ENCODE measurements around the gene PLXDC2. TPM values are rescaled to one million over a fixed set of nuclear protein-coding genes. Genes with fewer than 3 reads are reported as not detected.

Gene PLXDC2
- total RNA-seq, 1 donor from 2014 or later = not detected

DNA sequence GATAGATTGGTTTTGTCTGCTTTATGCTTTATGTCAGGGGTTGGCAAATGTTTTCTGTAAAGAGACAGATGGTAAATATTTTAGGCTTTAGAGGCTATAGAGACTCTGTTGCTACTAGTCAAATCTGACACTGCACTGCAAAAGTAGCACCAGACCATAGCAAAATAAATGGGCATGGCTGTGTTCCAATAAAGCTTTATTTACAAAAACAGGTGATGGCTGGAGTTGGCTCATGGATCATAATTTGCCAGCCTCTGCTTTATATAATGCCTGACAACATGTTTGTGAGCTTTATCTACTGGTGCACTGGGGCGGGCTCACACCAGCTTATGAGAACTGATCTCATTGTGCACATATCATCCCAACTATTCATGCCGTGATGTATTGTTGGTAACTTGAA, 120.1 kb downstream of the PLXDC2 start:
- Mint-ChIP-seq H3K4me3 (no peak overlapping the region), H3K36me3 (ENCODE audit: low read depth) (no peaks in the 10 kb centered on the region), H3K27ac (no peak overlapping the region), H3K27me3 (no peaks in the 10 kb centered on the region), H3K4me1 (no peaks in the 10 kb centered on the region), H3K9me3 (peaks cover 15% of the 10 kb centered on the region)
- DNase-seq = no peak
- intact Hi-C loops (cut with micrococcal nuclease) = no loop called here

- intact Hi-C loops (cut with micrococcal nuclease) = no loop called here
- H3K9me3 Mint-ChIP-seq = peaks cover 10% of the 10 kb centered on the region
These were observed 121.8 kb downstream of the PLXDC2 start for GRCh38 chr10:19937989-19938388.

GRCh38 chr10:19941206-19941880, 125.1 kb downstream of the PLXDC2 start:
- no peak overlapping the region for H3K4me3 Mint-ChIP-seq
- intact Hi-C loops (cut with micrococcal nuclease) = no loop called here
- H3K9me3 Mint-ChIP-seq = peaks cover 10% of the 10 kb centered on the region
- no peak overlapping the region for H3K27ac Mint-ChIP-seq
- H3K4me1 Mint-ChIP-seq = no peaks in the 10 kb centered on the region
- no peaks in the 10 kb centered on the region for H3K27me3 Mint-ChIP-seq
- H3K36me3 Mint-ChIP-seq (ENCODE audit: low read depth) = no peaks in the 10 kb centered on the region
- DNase-seq = no peak

More at GRCh38 chr10:19937989-19938388, 121.8 kb downstream of the PLXDC2 start:
- Mint-ChIP-seq H3K36me3 (ENCODE audit: low read depth) (no peaks in the 10 kb centered on the region), H3K27me3 (no peaks in the 10 kb centered on the region), H3K4me3 (no peak overlapping the region), H3K4me1 (no peaks in the 10 kb centered on the region), H3K27ac (no peak overlapping the region)
- DNase-seq = no peak

DNA sequence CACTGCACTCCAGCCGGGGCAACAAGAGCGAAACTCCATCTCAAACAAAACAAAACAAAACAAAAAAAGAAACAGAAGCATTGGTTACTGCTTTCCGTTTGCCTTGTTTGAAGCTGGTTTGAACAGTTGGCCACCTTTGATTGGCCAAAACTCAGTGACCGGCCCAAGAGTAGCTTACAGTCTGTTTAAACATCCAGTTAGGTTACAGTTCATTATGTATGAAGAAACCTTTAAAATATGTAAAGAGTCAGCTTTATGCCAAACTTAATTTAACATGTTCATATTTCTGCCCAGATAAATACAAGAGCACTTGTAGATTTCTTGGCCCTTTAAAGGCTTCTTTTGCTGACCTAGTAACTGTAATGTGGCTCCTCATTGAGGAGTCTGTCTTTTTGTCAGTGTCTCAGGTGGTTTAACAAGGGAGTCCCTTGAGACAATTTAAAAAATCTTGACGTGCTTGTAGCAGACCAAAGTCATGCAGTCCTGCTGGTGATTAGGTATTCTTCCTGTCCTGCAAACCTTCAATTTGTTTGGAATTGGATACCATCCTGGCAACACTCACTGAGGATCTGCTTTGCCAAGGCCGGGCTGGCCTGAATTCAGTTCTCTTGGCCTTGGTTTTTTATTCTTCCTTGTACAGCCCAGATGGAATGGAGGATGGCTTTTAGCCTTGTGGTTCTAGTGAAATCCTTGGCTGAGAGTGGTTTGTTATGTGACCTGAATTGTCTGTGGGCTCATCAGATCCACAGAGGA, 128.9 kb downstream of the PLXDC2 start:
- H3K4me3 Mint-ChIP-seq = no peak overlapping the region
- H3K4me1 Mint-ChIP-seq = no peaks in the 10 kb centered on the region
- no peaks in the 10 kb centered on the region for H3K27me3 Mint-ChIP-seq
- no peaks in the 10 kb centered on the region for H3K36me3 Mint-ChIP-seq (ENCODE audit: low read depth)
- no peak for DNase-seq
- intact Hi-C loops (cut with micrococcal nuclease) = no loop called here
- peaks cover 3% of the 10 kb centered on the region for H3K9me3 Mint-ChIP-seq
- no peak overlapping the region for H3K27ac Mint-ChIP-seq

GRCh38 chr10:19946245-19946644, 130.0 kb downstream of the PLXDC2 start:
- no peak overlapping the region for H3K27ac Mint-ChIP-seq
- intact Hi-C loops (cut with micrococcal nuclease) = no loop called here
- H3K4me3 Mint-ChIP-seq = no peak overlapping the region
- H3K36me3 Mint-ChIP-seq (ENCODE audit: low read depth) = no peaks in the 10 kb centered on the region
- H3K4me1 Mint-ChIP-seq = no peaks in the 10 kb centered on the region
- no peaks in the 10 kb centered on the region for H3K27me3 Mint-ChIP-seq
- H3K9me3 Mint-ChIP-seq = peaks cover 3% of the 10 kb centered on the region
- DNase-seq = no peak

GRCh38 chr10:19946791-19947190, 130.6 kb downstream of the PLXDC2 start:
- no peak overlapping the region for H3K4me3 Mint-ChIP-seq
- H3K9me3 Mint-ChIP-seq = peaks cover 3% of the 10 kb centered on the region
- no peaks in the 10 kb centered on the region for H3K27me3 Mint-ChIP-seq
- H3K4me1 Mint-ChIP-seq = no peaks in the 10 kb centered on the region
- no peak for DNase-seq
- intact Hi-C loops (cut with micrococcal nuclease) = no loop called here
- no peak overlapping the region for H3K27ac Mint-ChIP-seq
- H3K36me3 Mint-ChIP-seq (ENCODE audit: low read depth) = no peaks in the 10 kb centered on the region

- H3K4me3 Mint-ChIP-seq = no peak overlapping the region
- H3K9me3 Mint-ChIP-seq = peaks cover 3% of the 10 kb centered on the region
These were observed 131.0 kb downstream of the PLXDC2 start for GRCh38 chr10:19947215-19947614.

GRCh38 chr10:19947656-19948055, 131.4 kb downstream of the PLXDC2 start:
- no peak for DNase-seq
- no peak overlapping the region for H3K27ac Mint-ChIP-seq
- peaks cover 3% of the 10 kb centered on the region for H3K9me3 Mint-ChIP-seq
- intact Hi-C loops (cut with micrococcal nuclease) = no loop called here
- no peaks in the 10 kb centered on the region for H3K36me3 Mint-ChIP-seq (ENCODE audit: low read depth)
- H3K4me1 Mint-ChIP-seq = no peaks in the 10 kb centered on the region
- no peaks in the 10 kb centered on the region for H3K27me3 Mint-ChIP-seq
- H3K4me3 Mint-ChIP-seq = no peak overlapping the region

More at GRCh38 chr10:19947215-19947614, 131.0 kb downstream of the PLXDC2 start:
- intact Hi-C loops (cut with micrococcal nuclease) = no loop called here
- H3K27me3 Mint-ChIP-seq = no peaks in the 10 kb centered on the region
- no peaks in the 10 kb centered on the region for H3K36me3 Mint-ChIP-seq (ENCODE audit: low read depth)
- no peak for DNase-seq
- no peak overlapping the region for H3K27ac Mint-ChIP-seq
- no peaks in the 10 kb centered on the region for H3K4me1 Mint-ChIP-seq

- no peaks in the 10 kb centered on the region for H3K9me3 Mint-ChIP-seq
- no peaks in the 10 kb centered on the region for H3K36me3 Mint-ChIP-seq (ENCODE audit: low read depth)
- no peaks in the 10 kb centered on the region for H3K27me3 Mint-ChIP-seq
- no peak for DNase-seq
- H3K4me1 Mint-ChIP-seq = no peaks in the 10 kb centered on the region
- intact Hi-C loops (cut with micrococcal nuclease) = no loop called here
- no peak overlapping the region for H3K4me3 Mint-ChIP-seq
- H3K27ac Mint-ChIP-seq = no peak overlapping the region
These were observed 136.2 kb downstream of the PLXDC2 start for GRCh38 chr10:19952224-19953010.

DNA sequence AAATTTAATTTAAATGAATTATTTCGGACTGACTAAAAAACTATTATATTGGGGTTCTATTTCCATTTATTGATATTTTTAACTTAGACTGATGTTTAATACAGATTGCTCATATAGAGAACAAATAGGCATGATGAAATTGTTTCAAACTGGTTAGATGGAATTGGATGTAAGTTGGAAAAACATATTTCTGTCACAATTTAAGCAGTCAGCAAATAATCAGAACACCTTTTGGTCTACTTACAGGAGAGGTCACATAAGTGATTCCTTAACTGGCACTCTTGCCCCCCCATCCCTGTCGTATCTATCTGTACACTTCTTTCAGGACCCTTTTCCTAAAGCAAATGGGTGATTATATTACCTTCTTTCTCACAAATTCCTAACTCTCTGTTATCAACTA, 138.4 kb downstream of the PLXDC2 start:
- H3K9me3 Mint-ChIP-seq = no peaks in the 10 kb centered on the region
- no peak overlapping the region for H3K4me3 Mint-ChIP-seq
- H3K4me1 Mint-ChIP-seq = no peaks in the 10 kb centered on the region
- no peak overlapping the region for H3K27ac Mint-ChIP-seq
- DNase-seq = no peak
- H3K36me3 Mint-ChIP-seq (ENCODE audit: low read depth) = no peaks in the 10 kb centered on the region
- intact Hi-C loops (cut with micrococcal nuclease) = no loop called here
- no peaks in the 10 kb centered on the region for H3K27me3 Mint-ChIP-seq

DNA sequence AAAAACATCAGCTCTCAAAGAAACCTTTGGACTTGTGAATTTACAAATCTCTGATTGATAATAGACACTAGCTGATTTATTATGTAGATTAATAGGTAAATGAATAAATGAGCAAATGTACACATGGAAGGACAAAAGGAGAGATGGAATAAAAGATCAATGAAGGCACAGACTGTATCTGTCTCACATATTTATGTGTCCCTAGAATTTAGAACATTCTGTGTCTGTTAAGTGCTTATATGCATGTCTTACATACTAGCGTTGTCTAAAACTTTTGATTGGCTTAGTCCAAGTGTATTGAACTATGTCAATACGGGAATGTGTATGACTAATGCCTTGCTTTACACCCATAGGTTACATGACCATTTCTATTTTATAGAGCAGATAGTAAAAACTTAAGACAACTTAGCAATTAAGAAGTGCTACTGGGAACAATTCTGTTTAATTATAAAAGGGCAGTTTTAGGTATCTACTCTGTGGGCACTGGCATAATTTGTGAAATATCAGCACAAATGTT, 140.3 kb downstream of the PLXDC2 start:
- Mint-ChIP-seq H3K27ac (no peak overlapping the region), H3K4me1 (no peaks in the 10 kb centered on the region)

DNA sequence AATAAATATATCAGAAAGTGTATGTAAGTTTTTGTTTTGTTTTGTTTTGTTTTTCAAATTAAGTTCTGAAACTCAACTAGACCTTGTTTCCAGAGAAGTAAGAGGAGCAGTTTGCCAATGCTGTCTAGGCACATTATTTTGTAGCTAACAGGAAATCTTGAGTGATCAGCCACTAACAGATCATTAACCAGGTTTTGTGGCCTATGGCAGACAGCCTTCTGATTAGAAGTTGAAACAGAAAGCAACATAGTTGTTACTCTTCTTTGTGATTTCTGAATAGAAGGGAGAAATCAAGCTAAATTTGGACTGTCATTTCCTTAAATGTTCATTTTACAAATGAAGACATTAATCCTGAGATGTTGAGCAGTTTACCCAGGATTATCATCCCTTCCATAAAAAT, 142.6 kb downstream of the PLXDC2 start:
- no peaks in the 10 kb centered on the region for H3K36me3 Mint-ChIP-seq (ENCODE audit: low read depth)
- H3K9me3 Mint-ChIP-seq = peaks cover 3% of the 10 kb centered on the region
- no peaks in the 10 kb centered on the region for H3K4me1 Mint-ChIP-seq
- H3K4me3 Mint-ChIP-seq = no peak overlapping the region
- H3K27ac Mint-ChIP-seq = no peak overlapping the region
- no peak for DNase-seq
- intact Hi-C loops (cut with micrococcal nuclease) = no loop called here
- H3K27me3 Mint-ChIP-seq = no peaks in the 10 kb centered on the region

More for the DNA sequence above, 140.3 kb downstream of the PLXDC2 start:
- Mint-ChIP-seq H3K27me3 (no peaks in the 10 kb centered on the region), H3K9me3 (no peaks in the 10 kb centered on the region), H3K4me3 (no peak overlapping the region), H3K36me3 (ENCODE audit: low read depth) (no peaks in the 10 kb centered on the region)
- intact Hi-C loops (cut with micrococcal nuclease) = no loop called here
- DNase-seq = no peak

DNA sequence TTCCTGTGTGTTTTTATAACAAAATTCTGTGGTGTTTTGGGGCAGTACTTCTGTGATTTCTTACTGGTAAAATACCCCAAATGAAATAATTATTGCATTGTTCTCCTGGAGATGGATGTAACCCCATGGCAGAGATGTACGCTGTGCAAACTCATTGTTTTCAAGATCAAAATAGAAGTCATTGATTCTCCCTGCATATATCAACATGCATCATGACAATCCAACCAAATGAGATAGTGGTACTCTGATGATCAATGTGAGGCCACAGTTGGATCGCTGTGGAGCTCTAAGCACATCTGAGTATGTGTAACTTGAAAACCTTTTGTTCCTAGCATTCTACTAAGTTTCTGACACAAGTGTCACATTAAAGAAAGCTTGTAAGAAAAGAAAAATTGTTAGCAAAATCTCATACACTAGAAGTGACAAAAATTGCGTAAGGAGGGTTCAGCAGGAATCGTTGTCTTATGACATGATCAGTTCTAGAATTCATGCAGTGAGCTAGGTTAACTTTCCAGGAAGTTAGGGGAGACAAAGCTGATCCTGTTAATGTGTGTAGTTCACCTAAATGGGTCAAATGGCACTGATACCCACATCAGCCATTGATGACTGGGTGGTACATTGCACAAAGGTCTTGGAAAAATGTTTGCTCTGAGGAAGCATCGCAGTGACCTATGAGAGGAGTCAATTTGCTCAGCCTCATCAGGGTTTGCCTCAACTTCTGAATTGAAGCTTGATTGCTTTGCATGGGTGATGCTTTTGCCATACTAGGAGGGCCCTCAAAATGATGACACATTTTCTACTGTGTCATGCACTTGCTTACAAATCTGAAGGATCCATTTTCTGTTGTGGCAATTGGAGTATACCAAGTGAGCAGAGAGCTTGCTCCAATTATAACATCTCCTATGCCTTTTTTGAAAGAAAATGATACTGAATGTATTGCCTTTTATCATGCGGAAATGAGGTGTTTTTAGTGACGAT, 145.1 kb downstream of the PLXDC2 start:
- intact Hi-C loops (cut with micrococcal nuclease) = no loop called here
- Mint-ChIP-seq H3K27ac (no peak overlapping the region), H3K4me1 (no peaks in the 10 kb centered on the region), H3K27me3 (no peaks in the 10 kb centered on the region), H3K36me3 (ENCODE audit: low read depth) (no peaks in the 10 kb centered on the region), H3K4me3 (no peak overlapping the region), H3K9me3 (peaks cover 3% of the 10 kb centered on the region)
- no peak for DNase-seq

Measured in activated CD4-positive, alpha-beta T cell treated with anti-CD3 and anti-CD28 coated beads, Interleukin-2, amount 10 ng/mL, durations not matched to agents 24 days and 14 days (primary cell).